Activated CD4-positive, alpha-beta T cell treated with anti-CD3 and anti-CD28 coated beads, Interleukin-2, amount 50 U/mL, for 4 hours (primary cell): ENCODE results near the gene POLDIP2.

Source experiments
- DNase-seq, 2 experiments: peaks; one replicate each; pipeline ENCODE4 v3.0.0-alpha.2; 2020

POLDIP2 gene

GRCh38 chr17:28315846-28316705, 41.3 kb downstream of the POLDIP2 start:
- no peak for DNase-seq

- no peak for DNase-seq
Measured at GRCh38 chr17:28313841-28314240, 43.5 kb downstream of the POLDIP2 start.

GRCh38 chr17:28306954-28307401, 50.3 kb downstream of the POLDIP2 start:
- no peak for DNase-seq

DNA sequence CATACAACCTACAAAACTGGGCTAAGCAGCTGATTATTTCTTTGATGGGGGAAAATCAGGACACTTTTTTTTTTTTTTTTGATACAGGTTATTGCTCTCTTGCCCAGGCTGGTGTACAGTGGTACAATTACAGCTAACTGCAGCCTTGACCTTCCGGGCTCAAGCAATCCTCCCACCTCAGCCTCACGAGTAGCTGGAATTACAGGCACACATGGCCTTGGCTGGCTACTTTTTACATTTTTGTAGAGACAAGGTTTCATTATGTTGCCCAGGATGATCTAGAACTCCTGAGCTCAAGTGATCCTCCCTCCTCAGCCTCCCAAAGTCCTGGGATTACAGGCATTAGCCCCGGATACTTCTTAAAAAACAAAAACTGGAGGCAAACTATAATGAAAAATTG, 58.9 kb downstream of the POLDIP2 start:
- DNase-seq = no peak
